Forelimb muscle (tissue), 1 donor: Measurements from ENCODE around the gene DCAF8L2. TPM values are rescaled to one million over a fixed set of nuclear protein-coding genes. Genes with fewer than 3 reads are reported as not detected.
"Not testable (repeated sequence)": the region's sequence is repeated elsewhere in the genome, so short reads cannot be mapped to it uniquely, and the experiment has no call there.

ENCODE experiments used
- DNase-seq: peaks from one replicate; pipeline ENCODE4 v3.0.0-alpha.2; 2013; ENCODE audit warnings: low read depth
- polyA plus RNA-seq: library from polyadenylated mRNA; unstranded; fragments of 120-200 nt; gene quantifications from one replicate; pipeline ENCODE4 v1.2.1, GENCODE V29; 2013; ENCODE audit not compliant: insufficient read length

The DCAF8L2 gene
- not detected for polyA plus RNA-seq

GRCh38 chrX:27590044-27590443 is at the start of gene DCAF8L2:
TSS of gene DCAF8L2 (plus strand) at chrX:27590344. CDS start at chrX:27746896, 156,552 bp downstream.
- DNase-seq = no peak

GRCh38 chrX:27541161-27541560 is 49.0 kb upstream of the DCAF8L2 start:
- not testable (repeated sequence) for DNase-seq

GRCh38 chrX:27548624-27549023 is 41.5 kb upstream of the DCAF8L2 start:
- no peak for DNase-seq

- no peak for DNase-seq
Observed at GRCh38 chrX:27549688-27550087, 40.5 kb upstream of the DCAF8L2 start.

- no peak for DNase-seq
Observed at GRCh38 chrX:27555514-27555913, 34.6 kb upstream of the DCAF8L2 start.

- DNase-seq = no peak
Observed at GRCh38 chrX:27565992-27566391, 24.2 kb upstream of the DCAF8L2 start.

- no peak for DNase-seq
Observed at GRCh38 chrX:27571164-27571563, 19.0 kb upstream of the DCAF8L2 start.

GRCh38 chrX:27575565-27575964 is 14.6 kb upstream of the DCAF8L2 start:
- no peak for DNase-seq

- no peak for DNase-seq
Observed at GRCh38 chrX:27583976-27584375, 6.2 kb upstream of the DCAF8L2 start.

GRCh38 chrX:27591938-27592337 is 1.8 kb downstream of the DCAF8L2 start:
- no peak for DNase-seq

- no peak for DNase-seq
Observed at GRCh38 chrX:27597508-27597907, 7.4 kb downstream of the DCAF8L2 start.

- no peak for DNase-seq
Observed at GRCh38 chrX:27598312-27598711, 8.2 kb downstream of the DCAF8L2 start.

GRCh38 chrX:27599928-27600327 is 9.8 kb downstream of the DCAF8L2 start:
- no peak for DNase-seq

GRCh38 chrX:27600686-27601085 is 10.5 kb downstream of the DCAF8L2 start:
- DNase-seq = no peak

- DNase-seq = no peak
Observed at GRCh38 chrX:27608671-27609070, 18.5 kb downstream of the DCAF8L2 start.

GRCh38 chrX:27619459-27619858 is 29.3 kb downstream of the DCAF8L2 start:
- no peak for DNase-seq

- no peak for DNase-seq
Observed at GRCh38 chrX:27619975-27620374, 29.8 kb downstream of the DCAF8L2 start.

- DNase-seq = no peak
Observed at GRCh38 chrX:27622883-27623282, 32.7 kb downstream of the DCAF8L2 start.

- no peak for DNase-seq
Observed at GRCh38 chrX:27626066-27626465, 35.9 kb downstream of the DCAF8L2 start.

- DNase-seq = no peak
Observed at GRCh38 chrX:27633328-27633727, 43.2 kb downstream of the DCAF8L2 start.

GRCh38 chrX:27656581-27656980 is 66.4 kb downstream of the DCAF8L2 start:
- no peak for DNase-seq

GRCh38 chrX:27660878-27661277 is 70.7 kb downstream of the DCAF8L2 start:
- no peak for DNase-seq

GRCh38 chrX:27671234-27671633 is 81.1 kb downstream of the DCAF8L2 start:
- no peak for DNase-seq

GRCh38 chrX:27674491-27674890 is 84.3 kb downstream of the DCAF8L2 start:
- DNase-seq = no peak

- DNase-seq = no peak
Observed at GRCh38 chrX:27675493-27675892, 85.3 kb downstream of the DCAF8L2 start.
